Erythroblast (primary cell): ENCODE results near the gene CABLES1.

Experiments used
- GATA1 ChIP-seq: IDR thresholded peaks from 2 replicates; pipeline ENCODE4 v1.6.1; 2011; ENCODE audit warnings: low read depth, mild to moderate bottlenecking, control low read depth, low read length, moderate library complexity
- POLR2A ChIP-seq: IDR thresholded peaks from 2 replicates; pipeline ENCODE4 v1.6.1; 2011; ENCODE audit warnings: mild to moderate bottlenecking, low read length

DNA sequence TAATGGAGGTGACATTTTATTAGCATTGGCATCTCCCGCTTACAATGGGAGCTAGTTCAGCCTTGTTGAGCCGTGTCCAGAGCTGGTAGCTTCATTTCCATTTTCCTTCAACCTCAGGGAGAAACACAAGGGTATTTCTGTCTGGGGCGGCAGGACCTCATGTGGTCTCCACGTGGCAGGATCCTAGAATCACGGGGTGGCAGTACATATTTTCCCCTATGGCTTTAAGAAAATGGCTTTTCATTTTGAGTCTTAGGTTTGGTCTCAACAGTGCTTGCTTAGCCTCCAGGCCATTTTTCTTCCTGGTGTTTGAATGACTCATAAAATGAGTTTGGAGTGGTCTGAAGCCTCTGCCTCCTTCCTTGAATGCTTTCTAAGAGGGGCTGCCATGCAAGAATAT is 20.3 kb downstream of the CABLES1 start:
- no peak for TF ChIP-seq POLR2A
- no peak for TF ChIP-seq GATA1
